GM19035 (cell line): Measurements from ENCODE around the gene RAB11FIP3.

Experiments used
- ATAC-seq: cut with Tn5 transposase; IDR thresholded peaks from one replicate; pipeline ENCODE4 v1.9.1; 2021; ENCODE audit not compliant: unreplicated experiment

Gene RAB11FIP3

DNA sequence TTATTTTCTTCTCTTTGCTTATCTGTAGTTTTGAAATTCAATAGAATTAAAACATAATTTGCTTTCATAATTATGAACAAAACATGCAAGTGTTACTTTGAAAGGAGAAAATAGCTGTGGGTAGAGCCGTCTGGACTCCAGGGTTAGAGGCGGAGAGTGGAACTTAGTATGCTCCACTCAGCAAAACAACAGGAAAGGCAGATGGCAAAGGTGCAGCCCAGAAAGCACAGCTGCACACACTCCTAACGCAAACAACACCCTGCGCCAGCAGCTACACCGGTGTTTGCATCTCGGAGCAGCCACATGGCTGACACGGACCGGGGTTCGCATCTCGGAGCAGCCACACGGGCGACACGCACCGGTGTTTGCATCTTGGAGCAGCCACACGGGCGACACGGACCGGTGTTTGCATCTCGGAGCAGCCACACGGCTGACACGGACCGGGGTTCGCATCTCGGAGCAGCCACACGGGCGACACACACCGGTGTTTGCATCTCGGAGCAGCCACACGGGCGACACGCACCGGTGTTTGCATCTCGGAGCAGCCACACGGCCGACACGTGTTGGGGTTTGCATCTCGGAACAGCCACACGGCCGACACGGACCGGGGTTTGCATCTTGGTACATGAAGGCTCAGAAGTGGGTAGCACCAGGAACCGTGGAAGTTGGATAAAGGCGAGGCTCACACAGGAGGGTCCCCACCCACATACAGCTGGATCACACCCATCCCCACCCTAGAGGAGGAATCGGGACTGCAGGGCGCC, 89.9 kb downstream of the RAB11FIP3 start:
- no peak for ATAC-seq

DNA sequence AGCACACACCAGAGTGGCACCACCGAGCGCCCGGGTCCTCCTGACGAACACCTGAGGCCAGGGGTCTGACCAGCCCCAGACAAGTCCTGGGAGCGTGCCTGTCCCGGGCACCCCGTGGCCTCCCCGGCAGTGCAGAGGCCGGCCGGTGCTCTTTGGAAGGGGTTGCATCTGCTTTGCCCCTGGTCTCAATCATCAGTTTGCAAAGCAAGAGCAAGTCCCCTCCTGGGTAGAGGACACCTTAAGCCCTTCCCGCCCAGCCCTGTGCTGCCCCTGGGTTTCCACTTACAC, 90.4 kb downstream of the RAB11FIP3 start:
- ATAC-seq: no peak

DNA sequence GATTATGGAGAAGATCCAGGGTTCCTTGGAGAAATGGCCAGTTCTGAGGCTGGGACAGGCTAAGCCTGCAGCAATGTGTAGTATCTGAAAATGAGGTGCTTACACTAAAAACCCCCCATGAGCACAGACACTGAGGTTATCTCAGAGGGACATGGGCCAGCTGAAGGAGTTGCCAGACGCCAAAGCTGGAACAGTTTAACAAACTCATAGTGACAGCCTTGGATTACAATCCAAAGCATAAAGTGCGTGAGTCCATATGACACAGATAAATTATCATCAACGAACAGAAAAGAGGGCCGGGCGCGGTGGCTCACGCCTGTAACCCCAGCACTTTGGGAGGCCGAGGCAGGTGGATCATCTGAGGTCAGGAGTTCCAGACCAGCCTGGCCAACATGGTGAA, 90.9 kb downstream of the RAB11FIP3 start:
- ATAC-seq: no peak

DNA sequence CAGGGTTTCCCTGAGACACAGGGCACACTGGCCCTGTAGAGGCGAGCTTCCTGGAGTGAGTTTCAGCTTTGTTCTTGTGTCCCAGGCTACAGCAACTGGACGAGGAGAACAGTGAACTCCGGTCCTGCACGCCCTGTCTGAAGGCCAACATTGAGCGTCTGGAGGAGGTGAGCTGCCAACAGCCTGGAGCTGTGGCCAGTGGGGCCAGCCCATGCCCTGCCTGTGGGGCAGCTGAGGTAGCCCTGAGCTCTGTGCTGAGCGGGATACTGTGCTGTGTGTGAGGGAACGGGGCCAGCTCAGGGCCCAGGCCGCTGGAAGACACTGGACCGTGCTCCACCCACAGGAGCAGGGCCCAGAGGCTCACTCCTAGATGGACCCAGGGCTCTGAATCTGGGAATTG, 93.4 kb downstream of the RAB11FIP3 start:
- ATAC-seq: no peak

DNA sequence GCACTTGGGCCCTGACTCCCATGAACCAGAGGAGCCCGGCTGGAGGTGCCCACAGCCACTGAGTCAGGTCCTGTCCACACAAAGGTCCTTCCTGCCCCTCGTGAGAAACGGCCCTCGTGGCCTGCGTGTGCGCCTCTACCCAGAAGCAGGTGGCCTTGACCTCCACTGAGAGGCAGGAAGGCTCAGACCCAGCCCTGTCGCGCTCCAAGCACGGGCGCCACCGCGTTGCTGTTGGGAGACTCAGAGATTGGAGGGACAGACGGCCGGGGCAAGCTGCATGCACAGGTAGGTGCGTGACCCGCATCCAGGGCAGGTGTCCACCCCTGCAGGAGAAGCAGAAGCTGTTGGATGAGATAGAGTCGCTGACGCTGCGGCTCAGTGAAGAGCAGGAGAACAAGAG, 94.0 kb downstream of the RAB11FIP3 start:
- ATAC-seq: no peak

DNA sequence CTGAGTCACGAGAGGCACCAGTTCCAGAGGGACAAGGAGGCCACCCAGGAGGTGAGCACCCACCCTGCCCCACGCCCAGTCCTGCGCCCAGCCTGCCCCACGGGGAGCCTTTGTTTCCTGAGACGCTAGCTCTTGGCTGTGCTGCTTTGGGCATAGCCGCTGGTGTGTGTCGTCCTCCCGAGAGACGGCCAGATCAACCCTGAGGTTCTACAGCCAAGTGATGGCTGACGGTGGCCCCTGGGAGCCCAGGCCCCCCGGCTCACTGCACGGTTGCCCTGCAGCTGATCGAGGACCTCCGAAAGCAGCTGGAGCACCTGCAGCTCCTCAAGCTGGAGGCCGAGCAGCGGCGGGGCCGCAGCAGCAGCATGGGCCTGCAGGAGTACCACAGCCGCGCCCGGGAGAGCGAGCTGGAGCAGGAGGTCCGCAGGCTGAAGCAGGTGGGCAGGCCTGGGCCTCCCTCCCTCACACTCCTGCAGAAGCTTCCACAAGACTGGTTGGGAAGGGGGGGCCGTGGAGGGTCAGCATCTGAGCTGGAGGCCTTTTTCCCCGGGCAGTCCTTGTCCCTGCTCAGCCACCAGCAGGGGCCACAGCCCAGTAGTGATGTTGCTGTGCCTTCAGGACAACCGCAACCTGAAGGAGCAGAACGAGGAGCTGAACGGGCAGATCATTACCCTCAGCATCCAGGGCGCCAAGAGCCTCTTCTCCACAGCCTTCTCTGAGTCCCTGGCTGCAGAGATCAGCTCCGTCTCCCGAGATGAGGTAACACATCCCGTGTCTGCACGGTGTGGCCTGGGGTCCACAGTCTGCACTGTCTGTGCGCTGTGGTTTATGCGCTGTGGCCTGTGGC, 94.6 kb downstream of the RAB11FIP3 start:
- no peak for ATAC-seq

DNA sequence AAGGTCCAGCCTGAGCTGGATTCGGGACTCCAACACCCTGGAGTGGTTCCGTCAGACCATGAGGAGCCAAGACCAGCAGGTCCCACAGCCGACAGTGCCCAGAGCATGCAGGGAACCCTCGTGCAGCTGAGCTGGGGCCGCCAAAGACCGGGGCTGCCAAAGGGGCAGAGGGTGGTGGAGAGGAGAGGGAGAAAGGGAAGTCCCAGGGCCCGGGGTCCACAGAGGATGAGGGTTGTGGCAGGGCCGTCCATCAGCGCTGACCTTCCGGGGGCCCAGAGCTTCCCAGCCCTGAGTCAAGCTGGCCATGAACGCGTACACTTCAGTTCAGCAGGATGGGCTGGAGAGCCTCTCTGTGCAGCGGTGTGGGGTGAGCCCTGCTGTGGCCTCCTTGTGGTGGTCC, 95.4 kb downstream of the RAB11FIP3 start:
- no peak for ATAC-seq

DNA sequence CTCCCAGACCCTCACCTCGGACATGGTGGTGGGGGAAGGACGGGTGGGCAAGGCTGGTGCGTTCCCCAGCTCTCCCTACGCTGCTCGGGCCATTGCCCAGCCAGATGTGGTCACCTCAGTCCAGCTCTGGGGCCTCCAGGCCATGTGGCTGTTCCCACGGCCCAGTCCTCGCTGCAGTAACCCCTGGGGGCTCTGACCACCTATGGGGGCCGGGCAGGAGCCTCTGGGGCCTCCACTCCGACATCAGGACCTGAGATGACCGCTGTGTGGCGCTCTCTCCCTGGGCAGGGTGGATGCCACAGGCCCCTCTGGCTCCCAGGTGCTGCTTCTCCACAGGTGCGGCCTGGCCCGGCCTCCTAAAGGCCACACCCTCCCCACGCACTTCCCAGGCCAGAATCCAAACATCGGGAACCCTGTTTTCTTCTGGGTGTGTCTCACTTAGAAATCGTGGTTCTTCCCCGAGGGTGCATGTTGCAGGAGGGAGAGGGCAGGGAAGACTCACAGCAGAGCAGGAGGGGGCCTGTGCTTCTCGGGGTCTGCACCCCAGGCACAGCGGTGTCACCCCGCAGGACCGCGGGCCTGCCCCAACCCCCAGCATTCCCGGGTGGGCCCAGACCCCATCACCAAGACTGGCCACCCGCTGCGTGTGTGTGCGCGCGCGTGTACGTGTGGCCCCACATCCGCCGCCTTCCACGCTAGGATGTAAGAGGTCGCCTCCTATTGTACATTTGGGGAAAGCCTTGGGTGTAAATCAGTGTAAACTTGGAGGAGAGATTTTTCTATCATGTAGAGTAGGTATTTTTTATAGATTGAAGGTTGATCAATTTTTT, 96.1 kb downstream of the RAB11FIP3 start:
- no peak for ATAC-seq

DNA sequence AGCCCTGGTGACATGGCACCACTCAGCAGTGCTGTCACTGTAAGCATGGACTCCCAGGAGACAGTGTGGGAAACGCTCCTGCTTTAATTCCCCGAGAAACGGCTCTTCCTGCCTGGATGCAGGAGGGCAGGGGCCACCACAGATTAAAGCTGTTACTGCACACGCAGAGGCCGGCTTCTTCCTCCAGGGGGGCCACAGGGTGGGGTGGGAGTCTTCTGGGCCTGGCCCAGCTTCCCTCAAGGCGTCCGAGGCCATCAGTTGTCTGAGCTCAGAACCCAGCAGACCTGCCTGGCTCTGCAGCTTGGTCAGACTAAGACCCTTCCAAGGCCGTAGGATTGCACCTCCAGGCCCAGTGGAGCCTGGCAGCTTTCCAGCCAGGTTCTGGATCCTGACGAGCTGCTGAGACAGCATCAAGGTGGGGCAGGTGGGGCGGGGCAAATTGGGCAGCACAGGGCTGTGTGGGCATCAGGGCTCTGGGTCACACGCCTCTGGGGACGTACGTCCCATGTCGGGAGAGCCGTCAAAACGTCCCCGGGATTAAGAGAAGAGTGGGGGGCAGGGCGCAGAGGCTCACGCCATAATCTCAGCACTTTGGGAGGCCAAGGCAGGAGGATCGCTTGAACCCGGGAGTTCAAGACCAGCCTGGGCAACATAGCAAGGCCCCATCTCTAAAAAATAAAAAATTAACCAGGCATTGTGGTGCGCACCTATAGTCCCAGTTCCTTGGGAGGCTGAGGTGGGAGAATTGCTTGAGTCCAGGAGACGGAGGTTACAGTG, 97.1 kb downstream of the RAB11FIP3 start:
- ATAC-seq: no peak

DNA sequence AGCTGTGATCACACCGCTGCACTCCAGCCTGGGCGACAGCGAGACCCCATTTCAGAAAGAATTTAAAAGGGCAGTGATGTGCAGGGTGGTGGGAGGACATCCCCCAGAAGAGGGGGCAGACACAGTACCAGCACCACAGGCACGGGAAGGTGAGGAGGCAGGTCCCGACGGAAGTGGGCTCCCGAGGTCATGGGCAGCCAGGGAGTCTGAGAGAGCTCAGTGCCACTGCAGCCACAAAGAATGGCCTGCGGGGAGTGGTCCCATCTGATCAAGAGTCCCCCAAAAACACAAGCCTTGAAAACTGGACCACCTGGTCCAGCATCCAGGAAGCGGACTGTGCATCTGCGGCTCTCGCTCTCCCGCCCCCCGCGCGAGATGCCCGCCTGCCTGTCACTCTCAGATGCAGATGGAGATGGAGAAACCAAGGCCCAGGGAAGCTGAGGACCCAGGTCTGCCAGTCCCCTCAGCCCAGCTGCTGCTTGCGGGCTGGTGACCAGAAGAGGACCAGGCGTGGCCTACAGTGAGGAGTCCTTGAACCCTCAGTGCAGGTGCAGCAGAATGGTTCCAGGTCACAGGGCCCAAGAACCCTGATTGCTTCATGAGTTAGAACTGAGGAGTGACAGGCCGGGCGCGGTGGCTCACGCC, 97.8 kb downstream of the RAB11FIP3 start:
- no peak for ATAC-seq

DNA sequence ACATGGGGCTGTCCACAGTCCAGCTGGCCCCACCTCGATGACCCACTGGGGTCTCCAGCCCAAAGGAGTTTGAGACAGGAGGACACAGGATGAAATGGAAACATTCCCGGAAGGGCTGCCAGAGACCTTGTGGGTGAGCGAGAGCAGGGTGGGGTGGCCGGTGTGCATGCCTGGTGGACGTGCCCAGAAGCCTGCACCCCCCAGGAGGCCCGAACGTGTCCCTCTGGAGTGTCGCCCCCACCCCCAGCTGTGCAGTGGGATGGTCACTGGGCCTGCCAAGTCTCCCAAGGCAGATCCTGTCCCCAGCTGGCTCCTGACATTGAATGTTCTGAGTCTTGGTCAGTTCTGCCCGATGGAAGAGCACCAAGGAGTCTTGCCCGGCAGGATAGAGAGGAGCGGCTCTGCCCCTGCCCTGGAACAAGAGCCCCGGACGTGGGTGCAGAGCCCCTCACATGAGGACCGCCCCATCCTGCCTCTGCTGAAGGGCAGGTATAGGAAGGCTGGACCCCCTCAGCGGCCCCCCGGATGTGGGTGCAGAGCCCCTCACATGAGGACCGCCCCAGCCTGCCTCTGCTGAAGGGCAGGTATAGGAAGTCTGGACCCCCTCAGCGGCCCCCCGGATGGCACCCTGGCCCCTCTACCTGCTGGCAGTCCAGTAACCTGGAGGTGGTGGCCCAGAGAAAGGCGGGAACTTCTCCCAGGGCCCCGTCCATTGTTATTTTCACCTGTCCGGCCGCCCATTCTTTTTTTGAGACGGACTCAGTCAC, 99.0 kb downstream of the RAB11FIP3 start:
- ATAC-seq: no peak

DNA sequence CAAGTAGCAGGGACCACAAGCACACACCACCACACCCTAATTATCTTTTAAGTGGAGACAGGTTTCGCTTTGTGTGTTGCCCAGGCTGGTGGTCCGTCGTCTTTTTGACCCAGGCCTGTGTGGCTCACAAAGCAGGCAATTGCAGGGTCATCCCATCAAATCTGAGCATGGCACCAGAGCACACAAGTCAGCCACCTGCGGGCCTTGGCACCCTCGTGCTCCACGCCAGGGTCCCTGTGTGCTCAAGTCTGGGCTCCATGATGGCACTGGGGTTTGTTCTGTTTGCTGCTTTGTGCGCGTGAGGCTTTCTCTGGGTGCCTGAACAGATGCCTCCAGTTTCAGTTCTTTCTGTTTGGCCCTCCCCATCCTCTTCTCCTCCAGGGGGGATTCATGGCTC, 99.7 kb downstream of the RAB11FIP3 start:
- ATAC-seq: no peak

DNA sequence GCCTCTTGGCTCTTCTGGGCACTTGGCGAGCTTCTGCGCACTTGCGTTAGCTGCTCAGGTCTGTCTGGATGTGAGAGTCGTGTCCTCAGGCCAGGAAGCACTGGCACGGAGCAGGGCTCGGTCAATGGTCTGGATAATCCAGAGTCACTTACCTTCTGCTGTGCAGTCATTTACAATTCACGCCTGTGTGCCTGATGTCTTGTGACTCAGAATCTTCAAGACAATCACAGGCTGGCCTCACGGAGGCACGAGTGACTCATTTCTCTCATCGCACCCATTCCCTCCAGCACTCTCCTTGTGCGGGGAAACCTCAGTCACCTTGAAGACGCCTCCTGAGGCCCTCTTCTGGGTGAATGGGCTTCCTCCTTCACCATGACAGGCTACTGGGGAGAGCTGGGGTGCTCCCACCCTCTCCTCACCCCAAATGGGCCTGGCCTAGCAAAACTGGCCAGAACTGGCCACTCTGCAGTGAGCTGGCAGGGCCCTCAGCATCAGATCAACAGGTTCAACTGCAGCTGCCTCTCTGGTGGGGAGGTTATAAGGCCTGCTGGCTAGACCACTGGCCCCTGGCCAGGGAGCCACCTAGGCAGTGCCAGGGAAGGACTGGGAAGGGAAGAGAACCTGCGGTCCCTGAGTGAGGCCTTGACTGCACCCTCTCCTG, 100.2 kb downstream of the RAB11FIP3 start:
- ATAC-seq: no peak

DNA sequence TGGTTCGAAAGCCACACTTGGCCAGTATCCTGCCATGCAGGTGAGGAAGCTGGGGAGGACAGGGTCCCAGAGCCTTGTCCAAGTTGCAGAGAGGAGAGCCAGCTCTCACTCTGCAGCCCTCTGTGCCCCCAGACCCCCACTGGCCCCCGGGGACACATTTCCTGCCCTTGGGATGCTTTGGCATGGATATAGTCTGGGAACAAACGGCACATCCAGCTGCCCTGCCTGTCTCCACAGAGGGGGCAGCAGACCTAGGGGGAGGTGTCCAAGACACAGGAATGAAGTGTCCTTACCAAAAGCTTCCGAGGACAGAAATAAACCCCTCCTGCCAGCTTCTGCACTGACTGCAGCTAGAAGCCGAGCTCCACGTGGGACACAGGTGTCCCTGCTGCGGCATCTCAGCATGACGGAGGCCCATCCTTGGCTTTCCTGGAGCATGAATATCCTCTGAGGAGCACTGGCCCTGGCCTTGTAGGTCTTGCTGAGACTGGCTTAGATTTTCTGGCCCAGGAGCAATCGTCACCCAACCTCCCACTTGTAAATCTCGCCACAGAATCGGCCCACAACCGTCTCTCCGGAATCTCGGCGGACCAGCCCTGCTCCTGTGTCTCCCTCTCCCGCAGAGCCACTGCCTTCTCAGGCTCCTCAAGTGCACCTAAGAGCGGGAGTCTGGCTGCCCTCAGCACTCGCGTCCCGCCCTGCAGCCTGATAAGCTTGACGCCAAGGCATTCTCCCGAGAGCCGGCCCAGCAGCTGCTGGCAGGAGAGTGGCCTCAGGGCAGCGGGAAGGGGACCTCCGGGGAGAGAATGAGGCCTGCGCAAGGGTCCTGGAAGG, 100.9 kb downstream of the RAB11FIP3 start:
- ATAC-seq: peak; percentile 0

DNA sequence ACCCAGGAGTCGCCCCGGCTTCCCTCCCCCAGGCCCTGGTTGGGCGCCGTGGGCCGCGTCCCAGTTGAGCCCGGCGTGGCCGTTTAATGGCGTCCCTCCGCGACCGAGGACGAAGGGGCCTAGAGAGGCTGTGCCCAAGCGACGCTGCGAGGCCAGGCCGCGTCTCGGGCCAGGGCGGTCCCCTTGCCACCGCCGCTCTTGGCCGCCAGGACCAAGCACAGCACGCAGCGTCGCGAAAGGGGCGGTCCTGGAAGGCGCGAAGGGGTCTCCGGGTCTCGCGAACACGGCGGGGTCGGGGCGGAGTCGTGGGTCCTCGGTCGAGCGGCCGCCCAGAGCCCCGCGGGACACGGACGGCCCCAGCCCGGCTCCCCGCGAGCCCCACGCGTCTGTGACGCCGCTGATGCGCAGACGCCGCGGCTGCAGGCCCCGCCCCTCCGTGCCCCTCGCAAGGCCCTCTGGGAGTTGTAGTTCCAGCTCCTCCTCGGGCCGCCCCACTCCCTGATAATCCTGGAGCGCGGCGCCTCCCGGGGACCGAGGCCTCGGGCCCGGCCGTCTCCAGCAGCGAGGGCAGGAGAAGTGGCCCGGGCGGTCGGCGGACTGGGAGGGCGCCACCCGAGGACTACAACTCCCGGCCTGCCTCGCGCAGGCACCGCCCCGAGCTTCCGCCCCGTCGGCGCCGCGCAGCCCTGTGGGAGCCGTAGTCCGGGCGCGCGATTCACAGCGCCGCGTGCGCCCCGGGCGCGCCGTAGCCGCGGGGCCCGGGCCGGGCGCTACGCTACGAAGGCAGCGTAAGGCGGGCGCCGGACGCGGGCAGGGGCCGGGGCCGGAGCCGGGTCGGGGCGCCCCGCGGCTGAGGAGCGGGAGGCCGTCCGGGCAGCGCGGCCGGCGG, 101.8 kb downstream of the RAB11FIP3 start, which contains the start of gene CAPN15:
TSS of gene CAPN15 (plus strand) at position 698 of the 889 bp plus-strand sequence. CDS start 19,127 bp downstream, outside the sequence.
- peak; percentile 76 for ATAC-seq

DNA sequence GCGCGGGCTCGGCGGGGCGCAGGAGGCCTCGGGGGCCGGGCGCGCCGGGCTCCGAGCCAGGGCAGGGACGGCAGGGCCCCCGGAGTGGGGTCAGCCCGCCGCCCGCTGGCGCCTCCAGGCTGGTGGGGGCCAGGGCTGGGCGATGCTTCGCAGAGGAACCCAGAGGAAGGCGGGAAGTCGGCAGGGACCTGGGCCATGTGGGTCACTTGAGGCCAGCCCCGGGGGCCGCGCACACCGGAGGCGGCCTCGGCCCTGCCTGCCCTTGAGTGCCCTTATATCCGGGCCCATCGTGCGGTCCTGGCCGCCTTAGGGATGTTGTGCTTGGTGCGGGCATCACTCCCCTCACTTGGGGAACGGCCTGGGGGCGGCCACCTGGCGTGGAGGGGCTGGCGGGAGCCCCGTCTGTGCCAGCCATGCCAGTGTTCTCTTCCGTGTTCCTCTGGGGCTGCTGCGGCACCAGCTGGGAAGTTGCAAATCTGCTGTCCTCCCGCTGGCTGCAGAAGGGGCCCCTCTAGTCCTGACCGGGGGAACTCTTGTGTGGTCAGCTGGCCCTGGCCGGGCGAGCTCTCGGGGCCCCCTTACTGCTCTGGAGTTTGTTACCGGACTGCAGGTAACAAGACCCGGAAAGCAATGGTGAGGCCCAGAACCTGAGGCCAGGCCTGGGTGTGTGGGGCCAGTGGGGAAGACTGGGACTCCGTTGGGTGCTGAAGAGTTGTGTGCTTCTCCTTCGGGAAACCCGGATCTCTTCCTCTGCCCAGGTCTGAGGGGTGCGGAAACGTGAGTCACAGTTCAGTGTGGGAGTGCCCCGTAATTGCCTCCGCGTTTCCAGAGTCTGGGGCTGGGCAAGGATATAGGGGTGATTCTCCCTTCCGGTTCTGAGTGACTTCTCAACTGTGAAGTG, 102.9 kb downstream of the RAB11FIP3 start:
- ATAC-seq: peak; percentile 8
